PFSK-1 (cell line): ENCODE results near the gene TTC13.

ENCODE experiments used
- FOXP2 ChIP-seq: optimal IDR thresholded peaks from 2 replicates; pipeline ENCODE3; 2011; ENCODE audit warnings: borderline replicate concordance, control low read depth, inconsistent platforms; ENCODE audit not compliant: insufficient read depth; ENCODE audit errors: extremely low read length, extremely low read depth
- POLR2AphosphoS5 ChIP-seq: IDR thresholded peaks from 2 replicates; pipeline ENCODE4 v1.6.1; 2012; ENCODE audit warnings: low read depth, mild to moderate bottlenecking, control low read depth, low read length, moderate library complexity
- REST ChIP-seq, 2 experiments: IDR thresholded peaks; 2 replicates each; pipeline versions ENCODE4 v1.6.1 to v1.8.0; 2011 to 2012; ENCODE audit warnings: low read depth in 2 of 2, low read length in 2 of 2, control low read depth in 1 of 2, inconsistent platforms in 1 of 2, mild to moderate bottlenecking in 1 of 2, moderate library complexity in 1 of 2; ENCODE audit not compliant: insufficient read depth in 1 of 2
- SIN3A ChIP-seq: IDR thresholded peaks from 2 replicates; pipeline ENCODE4 v1.6.1; 2012; ENCODE audit warnings: mild to moderate bottlenecking, low read length, moderate library complexity, borderline replicate concordance; ENCODE audit not compliant: insufficient read depth
- TAF1 ChIP-seq: IDR thresholded peaks from 2 replicates; pipeline ENCODE4 v1.6.1; 2012; ENCODE audit warnings: low read length, control low read depth, borderline replicate concordance; ENCODE audit not compliant: insufficient read depth

Gene TTC13

GRCh38 chr1:230977761-230978490, 735 bp downstream of the TTC13 start:
- TF ChIP-seq POLR2AphosphoS5 (no peak), FOXP2 (no peak), REST (IDR thresholded peaks at IDR 0.05; ENCODE audit: insufficient read depth in 1 of 2, low read depth in 2 of 2, low read length in 2 of 2) (no peak), SIN3A (no peak), TAF1 (no peak)

GRCh38 chr1:230976825-230977747, 1.6 kb downstream of the TTC13 start:
- TF ChIP-seq REST (IDR thresholded peaks at IDR 0.05; ENCODE audit: insufficient read depth in 1 of 2, low read depth in 2 of 2, low read length in 2 of 2): no peak
- TF ChIP-seq FOXP2: no peak
- TF ChIP-seq SIN3A: no peak
- TF ChIP-seq TAF1: no peak
- TF ChIP-seq POLR2AphosphoS5: no peak

- TF ChIP-seq FOXP2: no peak
These were observed 2.3 kb downstream of the TTC13 start for GRCh38 chr1:230976360-230976759.

- TF ChIP-seq FOXP2 (no peak), TAF1 (no peak), POLR2AphosphoS5 (no peak), SIN3A (no peak), REST (IDR thresholded peaks at IDR 0.05; ENCODE audit: insufficient read depth in 1 of 2, low read depth in 2 of 2, low read length in 2 of 2) (no peak)
These were observed 3.0 kb downstream of the TTC13 start for GRCh38 chr1:230975636-230976035.

GRCh38 chr1:230972855-230973271, 5.8 kb downstream of the TTC13 start:
- no peak for TF ChIP-seq TAF1
- no peak for TF ChIP-seq REST (IDR thresholded peaks at IDR 0.05; ENCODE audit: insufficient read depth in 1 of 2, low read depth in 2 of 2, low read length in 2 of 2)
- no peak for TF ChIP-seq FOXP2
- TF ChIP-seq POLR2AphosphoS5: no peak
- TF ChIP-seq SIN3A: no peak
